Activated naive CD4-positive, alpha-beta T cell treated with anti-CD3 and anti-CD28 coated beads for 36 hours (primary cell): ENCODE results near the gene ZNF764. TPM values are rescaled to one million over a fixed set of nuclear protein-coding genes. Genes with fewer than 3 reads are reported as not detected.

Experiments
- microRNA-seq: library from miRNA; unstranded; fragments of <30 nt; microRNA quantifications from one replicate; pipeline ENCODE4 v1.2.0, GENCODE V29; 2022; ENCODE audit warnings: borderline microRNAs expressed, borderline replicate concordance
- total RNA-seq, 2 experiments: library from RNA; stranded (reverse); gene quantifications; one replicate each; pipeline ENCODE4 v1.2.3, GENCODE V29; 2021

ZNF764 gene
- total RNA-seq, 2 experiments from 2014 or later: 7.6 to 9.5 TPM

Small RNA genes within 50 kb of the gene (microRNA-seq; reads per million reads assigned to microRNA genes)
- gene MIR4518: 154 reads per million, percentile 64 among the genes with 10 or more reads in this experiment

Other genes with a start within 250 kb of the ZNF764 start
- 10 to 100 TPM; 39.2 to 41.4 TPM for gene CD2BP2, start 203.1 kb downstream of the ZNF764 start, total RNA-seq
- gene TBC1D10B, start 187.9 kb downstream of the ZNF764 start, total RNA-seq: 10 to 100 TPM; 36.6 to 38.4 TPM
- under 1 TPM; 0.67 to 0.86 TPM for gene MYL11, start 183.6 kb downstream of the ZNF764 start, total RNA-seq
- 100 to 1,000 TPM; 133 to 134 TPM for gene SEPTIN1, start 175.8 kb downstream of the ZNF764 start, total RNA-seq
- 1 to 10 TPM; 5.3 to 6.0 TPM for gene ZNF48, start 163.0 kb downstream of the ZNF764 start, total RNA-seq
- 1 to 10 TPM; 3.4 to 4.7 TPM for gene ZNF771, start 150.8 kb downstream of the ZNF764 start, total RNA-seq
- 10 to 100 TPM; 69.9 to 73.0 TPM for gene DCTPP1, start 128.3 kb downstream of the ZNF764 start, total RNA-seq
- 10 to 100 TPM; 37.8 to 39.2 TPM for gene SEPHS2, start 112.5 kb downstream of the ZNF764 start, total RNA-seq
- gene ITGAL, start 85.6 kb downstream of the ZNF764 start, total RNA-seq: 10 to 100 TPM; 83.8 to 89.0 TPM
- gene ZNF768, start 31.8 kb downstream of the ZNF764 start, total RNA-seq: 1 to 10 TPM; 7.8 to 8.3 TPM
- gene ZNF747, start 23.5 kb downstream of the ZNF764 start, total RNA-seq: 1 to 10 TPM; 5.1 to 6.1 TPM
- gene ZNF688, start 13.3 kb upstream of the ZNF764 start, total RNA-seq: 1 to 10 TPM; 3.7 to 3.9 TPM
- 10 to 100 TPM; 11.9 to 13.2 TPM for gene ZNF785, start 27.3 kb upstream of the ZNF764 start, total RNA-seq
- gene ZNF689, start 52.0 kb upstream of the ZNF764 start, total RNA-seq: 10 to 100 TPM; 10.7 to 11.5 TPM
- 10 to 100 TPM; 50.6 to 52.4 TPM for gene PRR14, start 92.6 kb upstream of the ZNF764 start, total RNA-seq
- gene FBRS, start 100.1 kb upstream of the ZNF764 start, total RNA-seq: 10 to 100 TPM; 83.8 to 84.8 TPM
- gene SRCAP, start 140.8 kb upstream of the ZNF764 start, total RNA-seq: 10 to 100 TPM; 52.3 to 55.2 TPM
- 10 to 100 TPM; 23.3 to 26.4 TPM for gene PHKG2, start 190.1 kb upstream of the ZNF764 start, total RNA-seq
- 1 to 10 TPM; 2.0 to 2.3 TPM for gene CFAP119, start 203.7 kb upstream of the ZNF764 start, total RNA-seq
- gene RNF40, start 203.9 kb upstream of the ZNF764 start, total RNA-seq: 10 to 100 TPM; 51.1 to 61.0 TPM
- 1 to 10 TPM; 2.1 to 2.3 TPM for gene ZNF629, start 228.8 kb upstream of the ZNF764 start, total RNA-seq